Endothelial cell of umbilical vein (primary cell): ENCODE measurements around the gene DKK3.

Experiments
- CTCF ChIP-seq, 2 donors: IDR thresholded peaks; 1 replicate in 1 of 2; 2 replicates in 1 of 2; pipeline ENCODE4 v1.5.1; 2011; ENCODE audit warnings: low read length in 2 of 2, mild to moderate bottlenecking in 2 of 2, moderate library complexity in 2 of 2, control low read depth in 1 of 2, inconsistent platforms in 1 of 2, low read depth in 1 of 2; ENCODE audit not compliant: insufficient read depth in 1 of 2; ENCODE audit errors: extremely low read depth in 1 of 2
- EZH2 ChIP-seq: IDR thresholded peaks from 2 replicates; pipeline ENCODE4 v1.6.1; 2012; ENCODE audit warnings: borderline replicate concordance, low read depth, mild to moderate bottlenecking, moderate library complexity, low read length, inconsistent platforms; ENCODE audit not compliant: severe bottlenecking
- GATA2 ChIP-seq: IDR thresholded peaks from 2 replicates; pipeline ENCODE4 v1.7.0; 2011; ENCODE audit warnings: low read depth, mild to moderate bottlenecking, moderate library complexity, mixed read lengths, low read length; ENCODE audit not compliant: insufficient read length, insufficient read depth
- JUN ChIP-seq: IDR thresholded peaks from 2 replicates; pipeline ENCODE4 v1.6.1; 2011; ENCODE audit warnings: borderline replicate concordance, low read depth; ENCODE audit not compliant: insufficient read length, insufficient read depth
- MYC ChIP-seq: IDR thresholded peaks from one replicate; pipeline ENCODE4 v1.6.1; 2011; ENCODE audit warnings: mild to moderate bottlenecking, low read depth, low read length
- POLR2A ChIP-seq: IDR thresholded peaks from 2 replicates; pipeline ENCODE4 v1.6.1; 2012; ENCODE audit warnings: low read depth, mild to moderate bottlenecking, control low read depth, low read length
- POLR2AphosphoS5 ChIP-seq: IDR thresholded peaks from 2 replicates; pipeline ENCODE4 v1.6.1; 2012; ENCODE audit warnings: low read depth, mild to moderate bottlenecking, control low read depth, low read length, moderate library complexity; ENCODE audit not compliant: insufficient read depth

DNA sequence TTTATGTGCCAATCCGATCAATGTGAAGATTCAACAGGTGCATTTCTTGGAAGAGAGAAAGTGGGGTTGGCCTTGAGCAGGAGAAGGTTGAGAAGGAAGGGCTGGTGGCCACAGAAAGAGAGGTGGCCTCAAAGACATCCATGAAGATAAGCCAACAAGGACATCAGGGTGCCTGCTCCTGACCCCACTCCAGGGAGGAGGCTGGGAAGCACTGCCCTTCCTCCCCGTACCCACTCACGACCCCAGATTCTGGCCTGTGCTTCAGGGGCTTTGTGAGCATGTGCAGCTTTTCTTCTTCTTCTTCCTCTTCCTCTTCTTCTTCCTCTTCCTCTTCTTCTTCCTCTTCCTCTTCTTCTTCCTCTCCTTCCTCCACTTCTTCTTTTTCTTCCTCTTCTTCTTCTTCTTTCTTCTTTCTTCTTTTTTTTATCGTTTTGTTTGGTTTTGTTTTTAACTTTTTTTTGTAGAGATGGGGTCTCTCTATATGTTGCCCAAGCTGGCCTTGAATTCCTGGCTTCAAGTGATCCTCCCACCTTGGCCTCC, 30.3 kb downstream of the DKK3 start:
- TF ChIP-seq POLR2AphosphoS5 (no peak), EZH2 (no peak), POLR2A (no peak), CTCF (IDR thresholded peaks at IDR 0.05; ENCODE audit: extremely low read depth in 1 of 2, insufficient read depth in 1 of 2, low read depth in 1 of 2, low read length in 2 of 2) (no peak), GATA2 (no peak), JUN (no peak), MYC (no peak)
